Measurements from ENCODE around the gene PCSK9. TPM values are rescaled to one million over a fixed set of nuclear protein-coding genes. Genes with fewer than 3 reads are reported as not detected.

Gene PCSK9
- total RNA-seq, 4 donors from 2014 or later: 3.5 to 18.4 (median 8.5) TPM

GRCh38 chr1:54994355-54994990 is 44.9 kb upstream of the PCSK9 start:
- no peaks in the 10 kb centered on the region for H3K36me3 ChIP-seq
- no peak for TF ChIP-seq CTCF (IDR thresholded peaks at IDR 0.05)
- TF ChIP-seq POLR2A (IDR thresholded peaks at IDR 0.05): no peak

GRCh38 chr1:54995013-54995760 is 44.2 kb upstream of the PCSK9 start:
- Histone ChIP-seq H3K27ac (no peak overlapping the region), H3K27me3 (peaks cover 0 to 9% of the 10 kb centered on the region in 2 donors), H3K4me3 (no peak overlapping the region), H3K9me3 (no peaks in the 10 kb centered on the region), H3K4me1 (peaks cover 0 to 10% (median 1%) of the 10 kb centered on the region in 4 donors), H3K36me3 (no peaks in the 10 kb centered on the region)
- DNase-seq: peak in 1 of 3 donors; percentile 25
- no peak for TF ChIP-seq POLR2A (IDR thresholded peaks at IDR 0.05)
- TF ChIP-seq CTCF (IDR thresholded peaks at IDR 0.05): no peak

More at GRCh38 chr1:54994355-54994990, 44.9 kb upstream of the PCSK9 start:
- Histone ChIP-seq H3K9me3 (no peaks in the 10 kb centered on the region), H3K4me1 (peaks cover 0 to 10% (median 1%) of the 10 kb centered on the region in 4 donors), H3K4me3 (no peak overlapping the region), H3K27me3 (peaks cover 0 to 9% of the 10 kb centered on the region in 2 donors), H3K27ac (no peak overlapping the region)
- DNase-seq: peak in 1 of 3 donors; percentile 41

- DNase-seq: no peak
- peaks cover 0 to 9% of the 10 kb centered on the region in 2 donors for H3K27me3 ChIP-seq
- TF ChIP-seq POLR2A (IDR thresholded peaks at IDR 0.05) (no peak), CTCF (IDR thresholded peaks at IDR 0.05) (no peak)
- no peaks in the 10 kb centered on the region for H3K36me3 ChIP-seq
- no peak overlapping the region for H3K4me3 ChIP-seq
- H3K4me1 ChIP-seq: peaks cover 0 to 10% (median 1%) of the 10 kb centered on the region in 4 donors
- no peak overlapping the region for H3K27ac ChIP-seq
- no peaks in the 10 kb centered on the region for H3K9me3 ChIP-seq
Measured at GRCh38 chr1:54995835-54996234, 43.5 kb upstream of the PCSK9 start.

DNA sequence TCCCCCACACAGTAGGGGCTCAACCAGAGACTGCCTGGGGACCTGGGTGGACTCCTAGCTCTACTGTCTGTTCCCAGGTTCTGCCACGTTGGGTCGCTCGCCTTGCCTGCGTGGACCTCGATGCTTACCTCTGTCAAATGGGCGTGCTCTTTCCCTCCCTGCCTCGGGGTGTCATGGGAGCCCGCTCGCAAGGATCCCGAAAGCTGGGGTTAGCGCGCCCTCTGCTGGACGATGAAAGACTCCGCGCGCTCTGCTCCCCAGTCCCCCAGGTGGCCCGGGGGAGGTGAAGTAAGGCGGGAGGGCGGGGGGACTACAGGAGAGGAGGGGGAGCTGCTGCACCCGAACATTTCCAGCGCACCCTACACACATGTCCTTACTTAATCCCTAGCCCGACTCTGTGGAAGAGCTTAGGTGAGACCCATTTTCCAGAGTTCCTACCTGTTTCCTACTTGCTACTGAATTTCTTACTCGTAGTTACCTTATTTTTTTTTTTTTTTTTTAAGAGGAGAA is 42.9 kb upstream of the PCSK9 start:
- peak in 5 of 6 experiments; percentile 42 to 88 (median 78) for TF ChIP-seq CTCF (IDR thresholded peaks at IDR 0.05)
- no peak for TF ChIP-seq POLR2A (IDR thresholded peaks at IDR 0.05)
- no peaks in the 10 kb centered on the region for H3K9me3 ChIP-seq
- DNase-seq: peak; percentile 31 to 88 (median 88)
- H3K4me1 ChIP-seq: peaks cover 0 to 10% (median 1%) of the 10 kb centered on the region in 4 donors
- H3K27me3 ChIP-seq: peaks cover 0 to 9% of the 10 kb centered on the region in 2 donors
- H3K4me3 ChIP-seq: peak overlapping the region in 1 of 4 donors; percentile 26
- H3K36me3 ChIP-seq: no peaks in the 10 kb centered on the region
- no peak overlapping the region for H3K27ac ChIP-seq

DNA sequence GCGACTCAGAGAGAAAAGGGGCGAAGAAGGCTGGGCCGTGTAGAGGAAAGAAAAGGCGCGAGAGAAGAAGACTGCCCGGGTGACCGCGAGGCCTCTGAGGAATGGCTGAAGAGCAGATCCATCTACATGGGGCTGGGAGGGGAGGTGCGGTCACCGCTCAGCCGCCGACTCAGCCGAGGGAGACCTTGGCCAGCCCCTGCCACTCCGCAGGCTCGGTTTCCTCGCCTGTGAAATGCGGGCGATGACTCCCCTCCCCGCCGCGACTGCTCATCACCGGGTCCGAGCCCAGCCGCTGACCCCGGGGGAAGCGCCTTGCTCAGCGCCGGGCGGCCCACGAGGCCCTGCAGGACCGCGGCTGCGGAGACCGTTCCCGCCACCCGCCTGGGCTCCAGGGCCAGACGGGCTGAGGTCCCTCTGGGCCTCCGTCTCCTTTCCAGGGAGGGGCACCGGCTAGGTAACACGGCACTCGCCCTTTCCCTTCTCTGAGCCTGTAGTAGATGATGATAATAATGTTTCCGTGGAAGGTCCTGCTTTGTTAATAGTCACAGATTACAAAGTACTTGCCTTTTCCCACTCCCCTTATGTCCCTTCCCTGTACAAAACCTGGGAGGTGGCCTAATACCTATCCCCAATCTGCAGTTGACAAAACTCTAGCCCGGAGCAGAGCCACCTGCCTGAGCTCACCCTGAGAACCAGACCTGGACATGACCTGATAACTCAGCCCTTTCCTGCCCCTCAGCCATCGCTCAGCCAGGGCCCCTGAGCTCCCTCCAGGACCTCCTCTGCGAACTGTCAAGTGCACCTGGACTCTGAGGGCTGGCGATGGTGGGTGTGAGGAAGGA is 42.3 kb upstream of the PCSK9 start:
- Histone ChIP-seq H3K27me3 (peaks cover 0 to 9% of the 10 kb centered on the region in 2 donors), H3K4me3 (peak overlapping the region in 1 of 4 donors; percentile 22), H3K9me3 (no peaks in the 10 kb centered on the region), H3K36me3 (no peaks in the 10 kb centered on the region), H3K27ac (no peak overlapping the region), H3K4me1 (peaks cover 0 to 10% (median 1%) of the 10 kb centered on the region in 4 donors)
- peak in 1 of 3 donors; percentile 51 for DNase-seq
- TF ChIP-seq POLR2A (IDR thresholded peaks at IDR 0.05) (no peak), CTCF (IDR thresholded peaks at IDR 0.05) (no peak)
